Measurements from ENCODE around the gene PTP4A1. TPM values are rescaled to one million over a fixed set of nuclear protein-coding genes. Genes with fewer than 3 reads are reported as not detected.

Gene PTP4A1
- total RNA-seq, 1 experiment from 2014 or later: 71.0 TPM

- CTCF ChIA-PET: no interaction called here
- ATAC-seq (no peak), DNase-seq (ENCODE audit: low read depth, low spot score) (no peak)
- Histone ChIP-seq H3K4me1 (ENCODE audit: control insufficient read depth, insufficient read depth, low read length) (no peaks in the 10 kb centered on the region), H3K9me3 (ENCODE audit: control insufficient read depth, insufficient read depth, low read depth, low read length) (no peaks in the 10 kb centered on the region), H3K36me3 (ENCODE audit: control insufficient read depth, insufficient read depth, low read length) (no peaks in the 10 kb centered on the region), H3K4me3 (ENCODE audit: low read depth in 2 of 2, low read length in 2 of 2) (no peak overlapping the region), H3K27ac (ENCODE audit: low read length) (no peak overlapping the region), H3K27me3 (ENCODE audit: control insufficient read depth, insufficient read depth, low read length) (no peaks in the 10 kb centered on the region)
- intact Hi-C loops (cut with micrococcal nuclease; ENCODE audit: unreplicated experiment) (no loop called here), in situ Hi-C loops (cut with HindIII; ENCODE audit: low pct_unique_long_range_greater_than_20kb, low sequenced_read_pairs) (no loop called here)
- POLR2A ChIA-PET: no interaction called here
- TF ChIP-seq SIN3A (IDR thresholded peaks at IDR 0.05; ENCODE audit: borderline replicate concordance, insufficient read depth, low read depth, low read length) (no peak), REST (IDR thresholded peaks at IDR 0.05; ENCODE audit: insufficient read depth in 1 of 2, low read depth in 2 of 2, low read length in 1 of 2) (no peak), POLR2AphosphoS5 (IDR thresholded peaks at IDR 0.05; ENCODE audit: low read depth, low read length) (no peak), CTCF (IDR thresholded peaks at IDR 0.05) (no peak), TCF7L2 (IDR thresholded peaks at IDR 0.05; ENCODE audit: low read depth, low read length) (no peak)
- no TSS peak for BruUV-seq (replicated peaks)
Measured at GRCh38 chr6:63553208-63553607, 19.1 kb upstream of the PTP4A1 start.

- ChIA-PET CTCF (no interaction called here), POLR2A (no interaction called here)
- no peak overlapping the region for H3K27ac ChIP-seq (ENCODE audit: low read length)
- no peaks in the 10 kb centered on the region for H3K9me3 ChIP-seq (ENCODE audit: control insufficient read depth, insufficient read depth, low read depth, low read length)
- intact Hi-C loops (cut with micrococcal nuclease; ENCODE audit: unreplicated experiment): no loop called here
- BruUV-seq (replicated peaks): no TSS peak
- DNase-seq (ENCODE audit: low read depth, low spot score): no peak
- no peak for ATAC-seq
- no peaks in the 10 kb centered on the region for H3K4me1 ChIP-seq (ENCODE audit: control insufficient read depth, insufficient read depth, low read length)
- in situ Hi-C loops (cut with HindIII; ENCODE audit: low pct_unique_long_range_greater_than_20kb, low sequenced_read_pairs): no loop called here
- no peaks in the 10 kb centered on the region for H3K27me3 ChIP-seq (ENCODE audit: control insufficient read depth, insufficient read depth, low read length)
- H3K36me3 ChIP-seq (ENCODE audit: control insufficient read depth, insufficient read depth, low read length): no peaks in the 10 kb centered on the region
- no peak for TF ChIP-seq TCF7L2 (IDR thresholded peaks at IDR 0.05; ENCODE audit: low read depth, low read length)
- no peak for TF ChIP-seq SIN3A (IDR thresholded peaks at IDR 0.05; ENCODE audit: borderline replicate concordance, insufficient read depth, low read depth, low read length)
- TF ChIP-seq REST (IDR thresholded peaks at IDR 0.05; ENCODE audit: insufficient read depth in 1 of 2, low read depth in 2 of 2, low read length in 1 of 2): no peak
- no peak overlapping the region for H3K4me3 ChIP-seq (ENCODE audit: low read depth in 2 of 2, low read length in 2 of 2)
Measured at GRCh38 chr6:63553900-63554299, 18.4 kb upstream of the PTP4A1 start.

Measured in Panc1 (cell line).